Hepatic stellate cell (primary cell): ENCODE results near the gene ZNF365.
"Not testable (repeated sequence)": the region's sequence is repeated elsewhere in the genome, so short reads cannot be mapped to it uniquely, and the experiment has no call there.

Experiments
- DNase-seq: peaks from one replicate; pipeline ENCODE4 v3.0.0; 2011; ENCODE audit warnings: low spot score

The ZNF365 gene

GRCh38 chr10:62377966-62378365 lies 3.8 kb downstream of the ZNF365 start:
- DNase-seq = no peak

DNA sequence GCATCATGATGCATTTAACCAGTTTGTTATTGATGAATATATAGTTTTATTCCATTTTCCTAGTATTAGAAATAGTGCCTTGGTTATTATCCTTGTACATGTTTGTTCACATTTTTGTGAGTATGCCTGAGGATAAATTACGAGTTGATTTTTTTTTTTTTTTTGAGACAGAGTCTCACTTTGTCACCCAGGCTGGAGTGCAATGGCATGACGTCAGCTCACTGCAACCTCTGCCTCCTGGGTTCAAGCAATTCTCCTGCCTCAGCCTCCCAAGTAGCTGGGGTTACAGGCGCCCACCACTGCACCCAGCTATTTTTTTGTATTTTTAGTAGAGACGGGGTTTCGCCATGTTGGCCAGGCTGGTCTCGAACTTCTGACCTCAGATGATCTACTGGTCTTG lies 4.7 kb downstream of the ZNF365 start:
- DNase-seq = not testable (repeated sequence)

GRCh38 chr10:62379394-62379793 lies 5.2 kb downstream of the ZNF365 start:
- DNase-seq = no peak

DNA sequence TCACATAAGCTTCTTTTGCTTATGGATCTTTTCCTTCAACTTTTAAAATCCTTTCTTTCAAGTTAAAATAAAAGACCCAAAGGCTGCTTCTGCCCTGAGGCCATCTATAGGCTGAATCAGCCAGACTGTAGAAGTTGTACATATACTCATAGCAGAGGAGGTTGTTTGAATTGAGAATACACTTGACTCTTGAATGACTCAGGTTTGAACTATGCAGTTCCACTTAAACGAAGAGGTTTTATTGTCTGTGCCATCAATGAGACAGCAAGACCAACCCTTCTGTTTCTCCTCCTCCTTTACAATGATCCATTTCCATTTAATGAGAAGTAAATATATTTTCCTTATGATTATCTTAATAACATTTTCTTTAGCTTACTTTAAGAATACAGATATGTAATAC lies 5.8 kb downstream of the ZNF365 start:
- no peak for DNase-seq

- DNase-seq = no peak
Measured at GRCh38 chr10:62381385-62382102, 7.4 kb downstream of the ZNF365 start.

GRCh38 chr10:62382831-62383230 lies 8.7 kb downstream of the ZNF365 start:
- no peak for DNase-seq

DNA sequence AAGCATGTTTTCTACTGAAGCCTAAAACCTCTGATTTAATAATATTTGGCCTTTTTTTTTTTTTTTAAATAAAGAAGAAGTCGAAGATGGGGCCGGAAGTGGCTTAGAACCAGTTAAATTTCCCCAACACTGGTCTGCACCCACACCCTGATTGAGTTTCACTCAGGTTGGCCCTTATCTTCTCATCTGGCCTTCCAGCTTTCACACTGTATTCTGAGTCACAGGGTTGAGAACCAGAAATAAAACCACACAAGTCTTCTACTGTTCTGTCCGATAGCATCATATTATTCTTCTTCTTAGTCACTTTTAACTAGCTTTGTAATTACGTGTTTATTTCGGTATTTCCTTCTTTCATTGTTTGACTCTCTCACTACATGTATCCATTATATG lies 9.9 kb downstream of the ZNF365 start:
- no peak for DNase-seq

GRCh38 chr10:62384447-62385081 lies 10.4 kb downstream of the ZNF365 start:
- DNase-seq = no peak

- DNase-seq = no peak
Measured at GRCh38 chr10:62386356-62387320, 12.5 kb downstream of the ZNF365 start.

DNA sequence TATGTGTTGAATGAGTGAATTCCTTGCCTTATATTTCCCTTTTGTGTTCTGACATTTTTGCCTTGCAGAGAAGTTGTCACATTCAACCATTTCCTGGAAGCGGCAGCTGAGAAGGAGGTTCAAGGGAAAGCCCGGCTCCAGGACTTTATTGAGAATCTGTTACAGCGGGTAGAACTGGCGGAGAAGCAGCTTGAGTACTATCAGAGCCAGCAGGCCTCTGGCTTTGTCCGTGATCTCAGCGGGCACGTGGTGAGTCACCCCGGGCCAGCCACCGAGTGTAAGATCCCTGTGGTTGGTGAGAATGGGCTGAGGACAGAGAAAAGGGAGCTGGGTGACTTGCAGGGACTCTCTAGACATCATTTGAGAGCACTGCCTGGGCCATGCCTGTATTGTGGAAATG lies 14.2 kb downstream of the ZNF365 start:
- no peak for DNase-seq

GRCh38 chr10:62390497-62391176 lies 16.5 kb downstream of the ZNF365 start:
- no peak for DNase-seq

DNA sequence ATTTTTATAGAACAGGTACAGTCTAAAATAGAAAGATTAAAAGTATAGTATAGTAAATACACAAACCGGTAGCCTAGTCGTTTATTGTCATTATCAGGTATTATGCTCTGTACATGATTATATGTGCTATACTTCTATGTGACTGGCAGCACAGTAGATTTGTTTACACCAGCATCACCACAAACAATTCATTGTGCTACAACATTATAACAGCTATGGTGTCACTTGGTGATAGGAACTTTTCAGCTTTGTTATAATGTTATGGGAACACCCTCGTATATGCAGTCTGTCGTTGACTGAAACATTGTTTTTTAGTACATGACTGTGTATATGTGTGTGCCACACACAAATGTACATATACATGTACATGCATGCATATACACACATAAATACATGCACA lies 19.1 kb downstream of the ZNF365 start:
- DNase-seq = no peak

DNA sequence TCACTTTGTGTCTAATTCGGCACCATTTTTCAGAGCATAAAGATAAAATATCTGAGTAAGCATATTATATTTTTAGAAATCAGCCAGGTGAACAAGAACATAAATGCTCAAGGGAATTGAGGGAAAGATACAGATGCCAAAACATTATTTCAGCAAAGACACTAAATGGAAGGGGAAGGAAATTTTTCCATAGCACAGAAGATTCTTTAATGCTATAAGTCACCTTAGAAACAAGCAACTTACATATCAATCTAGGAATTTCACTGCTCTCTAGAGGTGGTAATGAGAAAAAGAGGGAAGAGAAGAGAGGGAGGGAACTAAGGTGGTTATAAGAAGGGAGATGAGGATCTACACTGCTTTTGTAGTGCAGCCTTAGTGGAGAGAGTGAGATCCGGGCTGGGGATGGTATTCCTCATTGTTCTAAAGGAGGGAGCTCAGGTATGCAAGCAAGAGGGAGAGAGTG lies 20.4 kb downstream of the ZNF365 start:
- no peak for DNase-seq

DNA sequence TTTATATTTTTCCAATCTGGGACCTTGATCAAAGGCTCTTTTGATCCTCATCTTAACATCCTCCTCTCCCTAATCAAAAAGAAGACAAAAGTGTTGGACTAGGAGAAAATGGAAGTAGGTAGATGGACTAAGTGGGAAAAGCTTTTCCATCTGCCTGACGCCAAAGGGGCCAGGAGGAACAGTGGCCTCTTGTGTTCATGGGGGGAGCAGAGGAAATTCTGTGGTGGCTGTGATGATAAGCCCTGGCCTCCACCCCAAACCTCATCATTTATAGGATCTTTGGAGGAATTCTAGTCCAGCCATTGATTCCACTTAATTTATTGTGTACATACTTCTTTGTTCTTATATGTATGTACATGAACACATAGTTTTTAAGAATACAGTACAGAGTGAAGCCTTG lies 21.7 kb downstream of the ZNF365 start:
- no peak for DNase-seq

DNA sequence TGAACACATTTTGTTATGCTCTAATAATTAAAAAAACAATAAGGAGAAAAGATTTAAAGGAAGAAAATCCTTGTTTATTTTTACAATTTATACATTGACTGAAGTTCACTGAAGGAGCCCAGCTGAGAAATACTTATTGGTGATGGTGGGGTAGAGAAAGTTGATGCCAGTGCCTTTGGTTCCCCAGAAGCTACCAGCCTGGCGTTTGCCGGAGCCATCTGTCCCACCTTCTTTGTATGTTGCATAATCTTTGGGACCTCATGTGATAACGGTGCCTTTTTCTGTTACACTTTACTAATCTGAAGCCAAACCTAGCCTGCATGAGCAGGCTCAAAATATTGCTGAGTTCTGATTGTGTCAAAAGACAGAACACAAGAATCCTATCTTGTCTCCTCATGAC lies 22.7 kb downstream of the ZNF365 start:
- DNase-seq = no peak

GRCh38 chr10:62399211-62399610 lies 25.0 kb downstream of the ZNF365 start:
- DNase-seq = peak; percentile 44

- no peak for DNase-seq
Measured at GRCh38 chr10:62402508-62402907, 28.3 kb downstream of the ZNF365 start.

DNA sequence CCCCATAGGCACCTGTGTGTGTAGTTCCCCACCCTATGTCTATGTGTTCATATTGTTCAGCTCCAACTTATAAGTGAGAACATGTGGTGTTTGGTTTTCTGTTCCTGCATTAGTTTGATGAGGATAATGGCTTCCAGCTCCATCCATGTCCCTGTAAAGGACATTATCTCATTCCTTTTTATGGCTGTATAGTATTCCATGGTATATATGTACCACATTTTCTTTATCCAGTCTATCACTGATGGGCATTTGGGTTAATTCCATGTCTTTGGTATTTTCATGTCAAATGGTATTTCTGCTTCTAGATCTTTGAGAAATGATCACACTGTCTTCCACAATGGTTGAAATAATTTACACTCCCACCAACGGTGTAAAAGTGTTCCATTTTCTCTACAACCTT lies 36.4 kb downstream of the ZNF365 start:
- not testable (repeated sequence) for DNase-seq

- not testable (repeated sequence) for DNase-seq
Measured at GRCh38 chr10:62410934-62411333, 36.8 kb downstream of the ZNF365 start.

DNA sequence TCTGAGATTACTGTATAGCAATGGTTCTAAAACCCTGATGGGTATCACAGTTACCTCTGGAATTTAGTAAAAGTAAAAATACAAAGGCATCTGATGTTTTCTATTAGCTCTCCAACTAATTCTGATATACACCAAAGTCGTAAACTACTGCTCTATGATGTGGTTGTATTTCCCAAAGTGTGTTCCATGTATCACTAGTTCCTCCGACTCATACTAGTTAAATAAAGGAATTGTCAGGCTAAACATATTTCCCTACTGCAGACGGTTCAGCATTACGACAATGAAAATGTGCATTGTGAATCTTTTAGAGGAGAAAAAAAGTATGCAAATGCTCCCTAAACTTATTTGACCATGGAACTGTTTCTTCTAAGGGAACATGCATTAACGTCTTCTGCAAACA lies 38.9 kb downstream of the ZNF365 start:
- DNase-seq = no peak

GRCh38 chr10:62413652-62414051 lies 39.5 kb downstream of the ZNF365 start:
- no peak for DNase-seq

- DNase-seq = no peak
Measured at GRCh38 chr10:62414359-62414758, 40.2 kb downstream of the ZNF365 start.
